GM19372 (cell line): ENCODE results near the gene CFAP99.

Experiments
- ATAC-seq: cut with Tn5 transposase; IDR thresholded peaks from one replicate; pipeline ENCODE4 v1.9.1; 2021; ENCODE audit warnings: mild to moderate bottlenecking, low read depth, moderate library complexity; ENCODE audit not compliant: unreplicated experiment

Gene CFAP99

DNA sequence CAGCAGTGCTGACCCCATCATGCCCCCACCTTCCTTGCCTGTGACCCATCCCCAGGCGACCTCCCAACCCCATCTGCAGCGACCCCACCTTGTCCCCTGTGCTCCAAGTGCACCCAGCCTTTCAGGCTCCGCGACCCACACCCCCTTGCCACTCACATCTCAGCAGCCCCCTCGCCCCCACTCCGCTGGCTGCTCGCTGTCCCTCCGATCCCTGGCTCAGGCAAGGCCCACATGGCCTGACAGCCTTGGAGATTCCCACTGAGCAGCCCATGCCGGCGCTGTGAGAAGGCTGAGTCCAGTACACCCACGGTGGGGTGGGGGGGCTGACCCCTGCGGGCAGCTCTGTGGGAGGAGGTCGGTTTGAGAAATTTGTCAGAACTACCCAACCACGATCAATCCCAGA is 9.4 kb upstream of the CFAP99 start:
- ATAC-seq, result no peak

DNA sequence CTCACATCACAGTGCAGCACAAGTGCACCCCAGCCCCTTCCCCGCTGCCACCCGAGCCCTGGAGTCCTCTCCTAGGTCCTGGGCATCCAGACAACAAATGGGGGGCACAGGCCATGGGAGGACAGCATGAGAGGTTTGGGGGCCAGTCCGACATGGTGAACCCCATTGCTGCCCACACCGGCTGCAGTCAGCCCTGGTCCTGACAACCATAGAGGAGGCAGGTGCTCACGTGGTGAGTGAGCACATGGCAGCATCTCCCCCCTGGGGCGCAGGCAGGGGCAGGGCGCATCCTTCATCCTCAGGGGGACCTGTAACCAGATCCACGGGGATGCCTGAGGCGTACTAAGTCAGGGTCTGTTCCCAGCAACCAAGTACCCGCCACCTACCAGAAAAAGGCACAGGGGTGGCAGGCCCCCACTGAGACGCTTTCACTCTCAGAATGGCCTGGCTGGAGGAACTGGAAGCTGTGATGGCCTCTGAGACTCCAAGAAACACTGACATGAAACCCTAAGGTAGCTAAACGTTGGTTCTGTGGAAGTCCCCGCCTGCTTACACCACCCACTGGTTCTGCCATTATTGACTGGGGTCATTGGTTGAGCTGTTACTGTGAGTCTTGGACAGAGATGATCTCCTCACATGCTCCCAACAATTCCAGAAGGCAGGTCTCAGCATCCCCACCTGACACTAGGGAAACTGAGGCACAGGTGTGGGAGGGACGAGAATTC is 6.8 kb upstream of the CFAP99 start:
- ATAC-seq, result no peak

DNA sequence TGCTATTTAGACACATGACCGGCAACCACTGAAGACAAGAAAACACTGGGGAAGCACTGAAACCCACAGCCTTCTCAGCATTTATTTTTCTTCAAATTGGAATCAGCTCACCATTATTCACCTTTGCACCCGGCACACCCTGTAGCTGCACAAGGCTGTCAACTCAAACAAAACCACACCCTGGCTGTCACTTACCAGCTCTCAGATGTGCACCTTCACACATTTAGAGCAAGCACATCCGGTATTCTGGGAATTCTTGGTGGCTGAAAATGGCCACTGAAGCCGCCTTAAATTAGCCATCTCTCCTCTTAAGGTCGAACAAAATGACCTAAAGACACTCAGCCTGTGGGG is 6.2 kb upstream of the CFAP99 start:
- peak; percentile 25 for ATAC-seq

DNA sequence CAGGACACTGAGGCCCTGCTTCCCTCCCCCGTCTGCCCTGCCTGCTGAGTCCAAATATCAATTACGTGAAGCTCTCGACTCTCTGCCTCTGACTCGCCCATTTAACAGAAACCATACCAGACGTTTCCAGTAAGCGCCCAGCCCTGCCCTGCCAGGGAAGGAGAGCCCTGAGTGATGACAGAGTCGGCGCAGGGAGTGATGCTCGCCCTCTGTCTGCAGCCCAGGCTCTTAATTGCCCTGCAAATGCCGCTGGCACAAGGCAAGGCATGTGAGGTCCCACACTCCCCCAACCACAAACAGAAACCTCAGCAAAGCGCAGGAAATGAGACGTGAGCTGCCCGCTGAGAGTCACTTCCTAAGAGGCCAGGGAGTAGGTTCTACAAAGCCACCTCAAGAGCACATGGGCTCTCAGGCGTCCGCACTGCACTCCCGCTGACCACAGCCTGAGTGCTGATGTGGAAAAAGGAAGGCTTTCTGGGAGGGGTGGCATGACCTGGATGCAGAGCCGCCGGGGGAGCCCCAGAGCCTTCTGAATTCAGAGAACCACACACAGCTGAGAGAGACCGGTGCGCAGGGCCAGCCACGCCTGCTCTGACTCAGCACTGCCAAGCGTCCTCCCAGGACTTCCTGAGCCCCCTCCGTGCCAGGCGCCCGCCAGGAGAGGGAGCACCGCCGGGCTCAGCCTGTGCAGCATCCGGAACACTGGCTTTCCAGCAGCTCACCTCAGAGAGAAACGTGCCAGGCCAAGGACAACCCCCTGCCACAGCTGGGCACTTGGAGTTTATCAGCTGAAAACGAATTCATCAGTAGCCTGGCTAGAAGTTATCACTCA is 5.7 kb upstream of the CFAP99 start:
- peak; percentile 53 for ATAC-seq

DNA sequence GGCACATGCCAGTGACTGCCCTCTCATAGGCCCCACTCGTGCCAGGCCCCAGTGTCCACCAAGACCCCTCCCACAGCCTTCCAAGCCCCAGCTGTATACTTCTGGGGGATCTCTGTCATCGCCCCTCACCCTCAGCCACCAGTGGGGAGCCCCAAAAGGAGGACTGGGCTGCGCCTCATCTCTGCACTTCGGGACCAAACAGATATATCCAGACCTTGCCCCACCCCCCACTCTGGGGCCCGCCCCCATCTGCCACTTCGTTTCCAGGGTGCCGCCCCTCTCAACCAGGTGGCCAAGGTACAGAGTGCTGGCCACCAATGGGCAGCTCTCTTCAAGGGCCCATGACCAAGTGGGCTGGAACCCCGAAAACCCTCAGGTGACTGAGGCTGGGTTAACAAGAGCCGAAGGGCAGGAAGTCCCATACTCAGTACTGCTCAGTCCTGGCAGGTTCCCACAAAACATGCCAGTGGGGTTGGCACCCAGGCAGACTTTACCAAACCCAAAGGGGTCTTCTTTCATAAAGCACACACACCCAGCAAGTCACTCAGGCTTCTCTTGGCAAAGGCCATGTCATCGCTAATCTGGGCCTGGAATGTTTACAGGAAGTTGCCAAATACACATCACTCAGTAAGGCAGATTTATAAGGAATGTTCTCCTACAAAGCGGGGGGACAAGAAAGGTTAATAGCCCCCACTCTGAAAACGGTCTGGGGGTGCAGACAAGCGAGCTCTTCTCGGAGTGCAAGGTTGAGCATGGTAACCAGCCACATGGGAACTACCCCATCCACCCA is 4.7 kb upstream of the CFAP99 start:
- ATAC-seq, result no peak

DNA sequence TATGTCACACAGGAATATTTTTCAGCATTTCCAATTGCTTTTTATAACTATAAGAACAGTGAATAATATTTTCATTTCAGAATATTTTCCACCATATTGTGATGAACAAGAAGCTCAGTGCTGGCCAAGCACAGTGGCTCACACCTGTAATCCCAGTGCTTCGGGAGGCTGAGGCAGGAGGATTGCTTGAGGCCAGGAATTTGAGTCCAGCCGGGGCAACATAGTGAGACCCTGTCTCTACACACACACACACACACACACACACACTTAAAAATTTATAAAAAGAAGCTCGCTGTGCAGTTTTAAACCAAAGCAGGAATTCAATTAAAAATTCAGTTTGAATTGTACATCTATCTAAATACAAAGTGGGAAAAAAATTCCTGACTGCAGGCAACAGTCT is 3.5 kb upstream of the CFAP99 start:
- no peak for ATAC-seq

DNA sequence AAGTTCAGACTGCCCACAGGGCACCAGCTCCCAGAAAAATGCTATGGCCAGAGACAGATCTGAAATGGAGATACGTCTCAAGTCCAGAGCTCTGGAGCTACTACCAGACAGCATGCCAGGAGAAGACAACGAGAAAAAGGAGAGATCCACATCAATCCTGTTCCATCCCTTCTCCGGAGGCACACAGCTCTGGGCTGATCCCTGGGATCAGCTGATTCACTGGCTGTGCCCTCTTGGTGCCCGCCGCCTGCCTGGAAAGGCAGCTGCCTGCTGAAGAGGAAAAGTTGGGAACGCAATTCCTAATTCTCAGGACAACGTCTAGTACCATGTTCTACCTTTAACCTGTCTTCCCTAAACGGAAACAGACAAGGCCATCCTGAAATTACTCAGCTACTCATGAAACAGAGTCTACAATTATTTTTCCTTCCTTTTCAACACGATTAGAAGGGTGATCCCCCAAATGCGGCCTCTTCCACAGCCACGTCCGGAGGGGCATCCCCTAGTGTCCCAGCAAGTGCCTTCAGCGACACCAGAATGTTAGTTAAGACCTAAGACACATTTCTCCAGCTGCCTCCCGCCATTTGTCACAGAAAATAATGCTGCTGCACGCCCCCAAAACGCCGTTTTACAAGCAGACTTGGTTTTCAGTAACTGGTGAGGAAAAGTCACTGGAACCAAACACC is 2.7 kb upstream of the CFAP99 start:
- ATAC-seq, result no peak

DNA sequence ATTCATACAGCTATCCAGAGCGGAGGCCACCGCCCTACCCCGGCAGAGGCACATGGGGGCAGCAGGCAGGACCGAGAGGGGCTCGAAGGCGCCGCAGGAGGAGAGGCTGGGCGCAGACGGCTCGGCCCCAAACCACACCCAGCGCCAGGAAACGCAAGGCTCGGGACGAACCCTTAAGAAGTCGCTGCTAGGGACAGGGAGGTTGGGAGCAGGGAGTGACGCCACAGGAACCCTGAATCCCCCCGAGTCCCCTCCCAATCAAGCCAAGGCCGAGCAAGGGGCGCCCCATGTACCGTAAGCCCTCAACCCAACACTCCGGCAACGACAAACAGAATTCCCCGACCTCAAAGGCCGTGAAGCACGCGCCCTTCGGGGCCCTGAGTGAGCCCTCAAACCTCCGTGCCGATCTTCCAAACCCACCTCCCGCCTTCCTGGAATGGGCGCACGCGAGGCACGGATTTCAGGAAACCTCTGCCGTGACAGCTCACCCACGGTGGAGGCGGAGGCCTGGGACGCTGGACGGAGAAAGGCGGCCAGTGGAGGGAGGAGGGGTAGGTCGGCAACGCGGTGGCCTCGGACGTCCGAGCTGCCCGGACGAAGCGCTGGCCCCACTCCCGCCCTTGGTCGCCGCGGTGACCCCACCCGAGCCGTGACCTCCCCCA is 2.1 kb upstream of the CFAP99 start:
- no peak for ATAC-seq

DNA sequence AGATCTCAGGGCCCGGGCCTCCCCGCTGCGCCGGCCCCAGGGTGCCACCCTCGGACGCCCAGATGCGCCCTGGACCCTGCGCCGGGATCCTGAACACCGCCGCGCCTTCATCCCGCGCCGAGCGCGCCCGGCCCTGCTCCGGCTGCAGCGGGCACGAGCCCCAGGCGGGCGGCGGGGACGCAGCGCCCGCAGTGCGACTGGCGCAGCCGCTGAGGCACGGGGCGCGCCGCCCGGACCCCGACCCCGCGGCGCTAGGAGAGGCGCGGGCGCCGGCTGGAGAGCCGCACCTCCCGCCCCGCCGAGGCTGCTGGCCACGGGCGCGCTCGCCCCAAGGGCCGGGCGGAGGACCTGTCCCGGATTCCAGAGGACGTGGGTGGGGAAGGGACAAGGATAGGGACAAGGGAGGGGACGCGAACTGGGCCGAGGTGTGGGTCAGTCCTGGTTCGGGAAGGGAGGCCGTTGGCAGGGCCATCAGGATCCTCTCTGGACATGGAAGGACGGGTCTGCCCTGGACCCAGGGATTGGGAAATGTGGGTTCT is 1.5 kb upstream of the CFAP99 start:
- ATAC-seq, result no peak

DNA sequence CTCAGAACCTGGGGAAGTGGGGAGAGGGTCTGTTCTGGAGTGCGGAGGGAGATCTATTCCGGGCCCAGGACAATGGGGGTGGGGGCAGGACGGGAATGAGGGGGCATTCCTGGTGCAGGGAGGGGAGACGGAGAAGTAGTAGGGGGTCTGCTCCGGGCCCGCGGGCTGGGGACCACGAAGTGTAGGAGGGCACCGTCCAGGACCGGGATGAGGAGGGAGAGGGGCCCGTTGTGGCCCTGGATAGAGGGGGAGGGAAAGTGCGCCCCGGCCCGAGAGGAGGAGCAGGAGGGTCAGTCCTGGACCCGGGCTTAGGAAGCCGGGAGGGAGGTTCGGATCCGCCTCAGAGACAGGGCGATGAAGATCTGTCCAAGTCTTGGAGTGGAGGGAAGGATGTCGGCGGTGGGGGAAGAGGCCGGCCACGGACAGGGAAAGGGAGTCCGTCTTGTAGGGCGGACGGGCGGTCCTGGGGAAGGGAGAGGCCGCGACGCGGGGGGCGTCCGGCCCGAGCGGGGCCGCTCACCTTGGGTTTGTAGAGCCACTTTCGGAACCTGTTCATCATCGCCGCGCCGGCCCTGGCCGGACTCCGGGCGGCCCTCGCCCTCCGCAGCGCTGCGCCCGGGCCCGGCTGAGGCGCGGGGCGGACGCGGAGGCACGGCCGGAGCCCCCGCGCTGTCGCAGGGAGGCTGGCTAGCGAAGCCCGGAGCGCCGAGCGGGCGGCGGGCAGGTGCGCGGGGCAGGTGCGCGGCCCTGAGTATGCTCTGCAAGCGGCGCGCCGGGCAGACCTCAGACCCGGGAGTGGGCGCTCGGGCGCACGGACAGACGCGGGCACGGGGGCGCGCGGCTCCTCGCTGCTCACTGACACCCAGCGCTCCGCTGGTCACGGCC is 748 bp upstream of the CFAP99 start, which contains the start of gene ZFYVE28:
TSS of gene ZFYVE28 (minus strand) at position 881 of the 885 bp plus-strand sequence. CDS start at position 559, 322 bp downstream.
- ATAC-seq, result no peak

DNA sequence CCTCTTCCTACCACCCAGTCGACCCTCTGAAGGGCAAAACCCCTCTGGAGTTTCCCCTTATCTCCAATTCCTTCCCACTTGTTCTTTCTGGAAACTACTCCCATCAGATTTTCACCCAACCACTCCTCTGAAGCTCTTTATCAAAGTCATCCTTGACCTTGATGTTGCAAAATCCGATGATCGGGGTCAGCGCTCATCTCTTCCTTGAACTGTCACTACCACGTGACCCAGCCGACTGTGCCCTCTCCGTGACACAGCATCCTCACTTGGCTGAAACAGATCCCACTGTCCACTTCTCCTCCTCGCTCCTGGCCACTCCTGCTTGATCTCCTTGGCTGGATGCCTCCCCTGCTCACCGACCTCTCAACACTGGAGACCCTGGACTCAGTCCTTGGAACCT is 1.1 kb downstream of the CFAP99 start:
- ATAC-seq, result no peak

DNA sequence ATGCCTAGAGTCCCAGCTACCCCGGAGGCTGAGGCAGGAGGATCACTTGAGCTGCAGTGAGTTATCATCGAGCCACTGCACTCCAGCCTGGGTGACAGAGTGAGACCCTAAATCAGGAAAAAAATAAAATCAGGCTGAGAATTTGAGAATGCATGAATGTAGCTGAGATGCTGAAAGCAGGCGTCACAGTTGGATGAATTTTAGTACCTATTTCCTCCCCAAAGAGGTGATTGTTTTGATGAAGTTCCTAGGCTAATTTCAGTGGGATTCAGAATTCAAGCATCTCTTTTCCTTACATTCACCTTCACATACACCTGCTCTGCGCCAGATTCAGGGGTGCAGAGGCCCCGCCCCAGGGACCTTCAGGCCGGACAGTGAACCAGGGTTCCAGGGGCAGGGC is 3.2 kb downstream of the CFAP99 start:
- ATAC-seq, result no peak

DNA sequence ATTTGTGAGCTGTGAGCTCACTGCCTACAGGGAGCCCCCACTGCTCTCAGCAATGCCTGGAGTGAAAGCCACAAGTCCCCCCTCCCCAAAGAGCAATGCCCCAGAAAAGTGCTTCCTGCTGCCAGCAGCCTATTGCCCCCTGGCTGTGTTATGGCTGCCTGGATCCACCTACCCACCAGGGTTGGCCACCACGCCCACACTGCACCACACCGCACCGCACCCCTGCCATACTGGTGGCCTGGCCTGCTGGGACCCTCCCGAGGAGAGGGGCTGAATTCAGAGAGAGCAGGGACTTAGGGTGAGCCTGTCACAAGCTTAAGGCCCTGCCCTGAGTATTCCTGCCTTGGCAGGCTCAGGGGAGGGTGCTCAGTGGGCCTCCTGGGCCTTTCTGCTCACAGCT is 4.3 kb downstream of the CFAP99 start:
- no peak for ATAC-seq

DNA sequence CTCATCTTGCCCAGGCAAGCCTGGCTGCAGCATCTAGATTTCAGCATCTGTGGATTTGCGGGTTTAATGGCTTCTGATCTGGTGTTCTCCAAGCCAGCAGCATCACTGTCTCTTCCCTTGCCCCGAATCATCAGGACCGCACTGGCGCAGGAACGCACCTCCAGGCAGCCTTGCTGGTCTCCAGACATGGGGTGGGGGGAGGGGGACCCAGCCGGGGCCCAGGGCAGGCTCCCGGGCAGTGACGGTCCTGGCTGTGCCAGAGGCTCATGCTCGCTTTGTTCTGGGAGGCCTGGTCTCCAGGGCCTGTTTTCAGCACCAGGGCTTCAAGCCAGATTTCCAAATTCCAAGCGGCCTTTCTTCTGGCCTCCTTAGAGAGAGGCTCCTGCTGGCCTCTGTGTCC is 4.9 kb downstream of the CFAP99 start:
- no peak for ATAC-seq

DNA sequence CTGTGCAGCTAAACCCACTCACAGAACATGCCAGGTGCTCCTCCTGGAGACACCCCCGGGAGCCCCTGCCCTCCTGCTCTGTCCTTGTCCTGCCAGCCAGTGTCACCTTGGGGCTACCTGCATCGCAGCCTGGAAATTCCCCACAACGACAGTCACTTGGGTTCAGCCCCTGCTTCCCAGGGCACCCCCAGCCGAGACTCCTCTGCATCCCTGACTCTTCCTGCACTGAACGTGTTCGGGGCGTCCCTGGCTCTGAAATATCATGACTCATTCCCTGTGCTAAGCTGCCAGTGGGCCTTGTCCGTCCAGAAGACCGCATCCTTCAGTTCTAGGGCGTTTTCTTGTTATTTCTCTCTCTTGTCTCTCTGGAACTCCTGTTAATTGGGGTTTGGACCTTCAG is 5.8 kb downstream of the CFAP99 start:
- ATAC-seq, result no peak

DNA sequence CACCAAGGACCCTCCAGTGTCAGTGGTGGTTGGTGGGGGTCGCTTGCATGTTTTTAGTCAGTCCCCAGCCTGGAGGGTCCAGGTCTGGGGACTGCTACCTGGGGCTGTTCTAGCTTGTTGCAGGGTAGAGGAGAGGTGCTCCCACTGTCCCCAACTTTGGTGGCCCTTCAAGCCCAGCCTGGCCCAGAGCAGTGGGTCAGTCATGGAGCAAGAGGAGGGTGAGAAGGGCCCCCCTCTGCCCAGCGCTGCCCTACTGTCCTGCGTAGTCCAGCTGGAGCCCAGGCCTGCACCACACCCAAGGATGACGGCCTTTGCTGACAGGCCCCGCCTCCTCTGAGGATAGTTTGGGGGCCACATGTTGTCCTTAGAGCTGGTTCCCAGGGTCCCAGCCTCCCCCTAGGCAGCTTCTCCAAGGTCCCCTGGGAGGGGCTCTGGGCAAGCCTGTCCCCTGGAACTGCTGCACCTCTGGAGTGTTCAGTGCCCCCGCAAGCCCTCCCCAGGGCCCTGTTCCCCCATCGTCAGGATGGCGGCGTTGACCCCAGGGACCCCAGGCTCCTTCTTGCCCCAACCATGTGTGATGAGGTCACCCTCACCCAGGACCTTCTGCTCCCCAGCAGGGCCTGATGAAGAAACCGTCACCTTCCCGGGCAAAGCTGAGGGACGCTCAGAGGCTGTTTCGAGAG is 6.8 kb downstream of the CFAP99 start:
- no peak for ATAC-seq

DNA sequence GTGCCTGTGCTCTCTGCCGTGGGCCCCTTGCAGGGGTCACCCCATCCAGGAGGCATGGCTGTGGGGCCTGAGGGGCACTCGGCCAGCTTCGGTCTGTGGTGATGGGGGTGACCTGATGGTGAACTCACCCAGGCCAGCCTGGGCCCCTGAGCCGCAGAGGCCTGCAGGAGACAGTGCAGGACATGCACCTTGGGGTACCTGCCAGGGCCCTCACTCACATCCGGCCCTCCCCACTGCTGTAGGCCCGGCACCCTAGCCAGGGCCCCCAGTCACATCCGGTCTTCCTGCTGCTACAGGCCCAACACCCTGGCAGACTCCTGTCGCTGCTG is 7.3 kb downstream of the CFAP99 start:
- no peak for ATAC-seq

DNA sequence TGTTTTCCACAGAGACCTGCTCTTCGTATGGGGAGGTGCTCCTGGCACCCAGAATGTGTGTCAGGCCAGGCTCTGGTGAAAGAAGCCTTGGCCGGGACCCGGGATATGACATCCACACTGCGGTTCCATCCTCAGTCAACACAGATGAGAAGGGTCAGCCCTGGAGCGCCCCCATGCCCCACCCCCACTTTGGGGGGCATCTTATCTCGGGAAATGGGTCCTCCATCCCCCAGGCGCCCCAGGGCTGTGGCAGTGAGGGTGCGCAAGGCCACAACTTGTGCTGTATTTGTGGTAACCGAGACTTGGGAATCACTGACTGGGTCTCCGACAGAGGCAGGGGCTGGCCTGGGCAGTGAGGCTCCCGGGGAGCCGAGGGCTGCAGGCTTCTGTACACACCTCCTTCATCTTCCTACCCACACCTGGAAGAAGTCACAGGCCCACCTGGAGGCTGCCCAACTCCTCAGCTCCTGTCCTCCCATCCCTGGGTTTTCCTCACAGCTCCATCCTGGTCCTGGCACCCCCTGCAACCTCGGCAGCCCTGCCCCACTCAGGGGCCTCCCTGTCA is 8.0 kb downstream of the CFAP99 start:
- no peak for ATAC-seq
